T-helper 1 cell (primary cell): ENCODE data around the gene TRIM66.

ENCODE experiments used
- DNase-seq, 5 donors: peaks; one replicate each; pipeline ENCODE4 v3.0.0-alpha.2; 2012 to 2020
- total RNA-seq, 4 donors: gene quantifications; one replicate each; lab custom pipeline; 2026; lab: John Stamatoyannopoulos, UW

Gene TRIM66
- 18.8 to 56.6 (median 33.6) reads per million in 4 donors for total RNA-seq

GRCh38 chr11:8682303-8683114 lies at the start of gene TRIM66, which contains the start of gene RPL27A:
TRIM66 (minus strand) TSS chr11:8682665; CDS start chr11:8672274, 10,391 bp downstream.
RPL27A (plus strand) TSS chr11:8682792; CDS start chr11:8682814, 22 bp downstream.
- DNase-seq: peak; percentile 96 to 99 (median 97)

GRCh38 chr11:8731647-8732323 lies 49.3 kb upstream of the TRIM66 start:
- DNase-seq: no peak

- no peak for DNase-seq
Measured at GRCh38 chr11:8730697-8731020, 48.2 kb upstream of the TRIM66 start.

GRCh38 chr11:8729837-8730696 lies 47.6 kb upstream of the TRIM66 start:
- DNase-seq: no peak

- DNase-seq: no peak
Measured at GRCh38 chr11:8729067-8729466, 46.6 kb upstream of the TRIM66 start.

GRCh38 chr11:8728563-8728962 lies 46.1 kb upstream of the TRIM66 start:
- no peak for DNase-seq

- no peak for DNase-seq
Measured at GRCh38 chr11:8726395-8726794, 43.9 kb upstream of the TRIM66 start.

GRCh38 chr11:8724682-8725081 lies 42.2 kb upstream of the TRIM66 start:
- DNase-seq: no peak

- DNase-seq: no peak
Measured at GRCh38 chr11:8723711-8724110, 41.2 kb upstream of the TRIM66 start.

GRCh38 chr11:8722809-8723208 lies 40.3 kb upstream of the TRIM66 start:
- no peak for DNase-seq

GRCh38 chr11:8721609-8722500 lies 39.4 kb upstream of the TRIM66 start:
- DNase-seq: no peak

GRCh38 chr11:8720868-8721608 lies 38.6 kb upstream of the TRIM66 start:
- no peak for DNase-seq

GRCh38 chr11:8720352-8720751 lies 37.9 kb upstream of the TRIM66 start:
- DNase-seq: no peak

- DNase-seq: no peak
Measured at GRCh38 chr11:8719721-8720120, 37.3 kb upstream of the TRIM66 start.

GRCh38 chr11:8719211-8719649 lies 36.8 kb upstream of the TRIM66 start:
- DNase-seq: no peak

- no peak for DNase-seq
Measured at GRCh38 chr11:8717876-8718753, 35.6 kb upstream of the TRIM66 start.

GRCh38 chr11:8717544-8717875 lies 35.0 kb upstream of the TRIM66 start:
- DNase-seq: no peak

- DNase-seq: no peak
Measured at GRCh38 chr11:8715501-8715900, 33.0 kb upstream of the TRIM66 start.

GRCh38 chr11:8714622-8715225 lies 32.3 kb upstream of the TRIM66 start:
- DNase-seq: no peak
